Neural crest cell (in vitro differentiated cells): ENCODE data around the gene CD22. TPM values are rescaled to one million over a fixed set of nuclear protein-coding genes. Genes with fewer than 3 reads are reported as not detected.

Source experiments
- DNase-seq: peaks from one replicate; pipeline ENCODE4 v3.0.0; 2021; ENCODE audit warnings: low read depth, mixed read lengths, low spot score
- H3K27ac Mint-ChIP-seq: one replicate; pipeline ENCODE4 v1.8.0; 2021; ENCODE audit warnings: mild to moderate bottlenecking, mixed read lengths; ENCODE audit not compliant: unreplicated experiment
- H3K27me3 Mint-ChIP-seq: 2 replicates; pipeline ENCODE4 v1.8.0; 2021; ENCODE audit warnings: low read depth, mild to moderate bottlenecking, mixed read lengths
- H3K36me3 Mint-ChIP-seq: 2 replicates; pipeline ENCODE4 v1.8.0; 2021; ENCODE audit warnings: low read depth, mild to moderate bottlenecking, mixed read lengths
- H3K4me1 Mint-ChIP-seq: 2 replicates; pipeline ENCODE4 v1.8.0; 2021; ENCODE audit warnings: mixed read lengths
- H3K4me3 Mint-ChIP-seq: one replicate; pipeline ENCODE4 v1.8.0; 2021; ENCODE audit warnings: mild to moderate bottlenecking, mixed read lengths
- H3K9me3 Mint-ChIP-seq: 2 replicates; pipeline ENCODE4 v1.8.0; 2021; ENCODE audit warnings: mixed read lengths
- total RNA-seq: library from RNA; stranded (reverse); gene quantifications from 2 replicates; pipeline ENCODE4 v1.2.1, GENCODE V29; 2021
- TF ChIP-seq, protein P1 (sequence below): fragments of 200-600 bp; sonication (generic); conservative IDR thresholded peaks from 2 replicates; pipeline ENCODE4 v1.5.0; 2021; ENCODE audit warnings: antibody characterized with exemption, mild to moderate bottlenecking

CD22 gene
- total RNA-seq, 1 donor from 2014 or later, result not detected

DNA sequence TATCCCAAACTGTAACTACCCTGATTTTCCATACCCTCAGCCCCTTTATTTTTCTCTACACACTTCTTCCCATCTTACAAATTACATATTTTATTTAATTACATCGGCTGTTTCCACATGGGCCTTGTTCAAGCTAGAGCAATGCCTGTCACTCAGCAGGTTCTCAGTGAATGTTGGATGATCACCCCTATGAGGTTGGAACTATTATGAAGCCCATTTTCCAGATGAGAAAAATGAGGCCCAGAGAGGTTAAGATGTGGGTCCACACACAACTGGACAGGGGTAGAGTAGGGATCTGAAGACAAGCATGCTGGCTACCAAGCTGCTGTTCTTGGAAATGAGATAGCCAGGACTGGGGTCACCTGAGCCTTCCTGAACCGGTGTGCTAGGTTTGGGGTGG, 27.0 kb upstream of the CD22 start:
- no peak overlapping the region for H3K4me3 Mint-ChIP-seq
- TF ChIP-seq, protein P1, sequence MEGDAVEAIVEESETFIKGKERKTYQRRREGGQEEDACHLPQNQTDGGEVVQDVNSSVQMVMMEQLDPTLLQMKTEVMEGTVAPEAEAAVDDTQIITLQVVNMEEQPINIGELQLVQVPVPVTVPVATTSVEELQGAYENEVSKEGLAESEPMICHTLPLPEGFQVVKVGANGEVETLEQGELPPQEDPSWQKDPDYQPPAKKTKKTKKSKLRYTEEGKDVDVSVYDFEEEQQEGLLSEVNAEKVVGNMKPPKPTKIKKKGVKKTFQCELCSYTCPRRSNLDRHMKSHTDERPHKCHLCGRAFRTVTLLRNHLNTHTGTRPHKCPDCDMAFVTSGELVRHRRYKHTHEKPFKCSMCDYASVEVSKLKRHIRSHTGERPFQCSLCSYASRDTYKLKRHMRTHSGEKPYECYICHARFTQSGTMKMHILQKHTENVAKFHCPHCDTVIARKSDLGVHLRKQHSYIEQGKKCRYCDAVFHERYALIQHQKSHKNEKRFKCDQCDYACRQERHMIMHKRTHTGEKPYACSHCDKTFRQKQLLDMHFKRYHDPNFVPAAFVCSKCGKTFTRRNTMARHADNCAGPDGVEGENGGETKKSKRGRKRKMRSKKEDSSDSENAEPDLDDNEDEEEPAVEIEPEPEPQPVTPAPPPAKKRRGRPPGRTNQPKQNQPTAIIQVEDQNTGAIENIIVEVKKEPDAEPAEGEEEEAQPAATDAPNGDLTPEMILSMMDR, result no peak
- no peaks in the 10 kb centered on the region for H3K4me1 Mint-ChIP-seq
- no peak overlapping the region for H3K27ac Mint-ChIP-seq
- no peak for DNase-seq
- H3K9me3 Mint-ChIP-seq, result no peaks in the 10 kb centered on the region
- H3K27me3 Mint-ChIP-seq, result no peaks in the 10 kb centered on the region
- no peaks in the 10 kb centered on the region for H3K36me3 Mint-ChIP-seq

DNA sequence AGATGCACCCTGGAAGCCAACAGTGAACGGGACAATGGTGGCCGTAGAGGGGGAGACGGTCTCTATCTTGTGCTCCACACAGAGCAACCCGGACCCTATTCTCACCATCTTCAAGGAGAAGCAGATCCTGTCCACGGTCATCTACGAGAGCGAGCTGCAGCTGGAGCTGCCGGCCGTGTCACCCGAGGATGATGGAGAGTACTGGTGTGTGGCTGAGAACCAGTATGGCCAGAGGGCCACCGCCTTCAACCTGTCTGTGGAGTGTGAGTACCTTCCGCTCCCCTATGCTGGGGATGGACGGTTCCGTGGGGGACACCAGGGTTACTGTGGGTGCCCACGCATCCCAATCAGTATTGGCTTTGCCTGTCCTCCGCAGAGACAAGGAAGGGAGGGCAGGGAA, 26.5 kb upstream of the CD22 start:
- H3K4me1 Mint-ChIP-seq, result no peaks in the 10 kb centered on the region
- TF ChIP-seq, protein P1, result no peak
- DNase-seq, result no peak
- no peaks in the 10 kb centered on the region for H3K27me3 Mint-ChIP-seq
- no peak overlapping the region for H3K4me3 Mint-ChIP-seq
- H3K36me3 Mint-ChIP-seq, result no peaks in the 10 kb centered on the region
- no peak overlapping the region for H3K27ac Mint-ChIP-seq
- H3K9me3 Mint-ChIP-seq, result no peaks in the 10 kb centered on the region

DNA sequence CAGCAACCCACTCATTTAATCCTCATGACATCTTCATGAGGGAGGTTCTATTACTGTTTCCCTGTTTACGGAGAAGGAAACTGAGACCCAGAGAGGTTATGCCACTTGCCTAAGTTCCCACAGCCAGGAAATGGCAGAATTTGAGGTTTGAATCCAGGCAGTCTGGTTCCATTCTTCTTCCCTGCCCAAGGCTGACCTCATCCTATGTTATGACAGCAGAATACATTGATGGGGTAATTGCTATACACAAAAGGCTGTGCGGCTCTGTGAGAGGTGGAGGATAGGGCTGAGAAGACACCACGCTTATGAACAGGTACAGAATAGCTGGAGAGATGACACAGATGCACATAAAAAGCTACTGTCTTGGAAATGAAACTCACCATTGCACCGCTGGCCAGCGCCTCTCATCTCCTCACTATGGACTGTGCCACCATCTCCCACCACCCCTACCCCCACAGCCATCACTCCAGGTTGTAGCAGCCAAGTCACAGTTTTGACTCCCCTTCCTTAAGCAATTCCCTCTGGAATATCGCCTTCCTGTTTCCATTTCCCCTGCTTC, 25.6 kb upstream of the CD22 start:
- H3K36me3 Mint-ChIP-seq, result no peaks in the 10 kb centered on the region
- H3K4me3 Mint-ChIP-seq, result no peak overlapping the region
- no peaks in the 10 kb centered on the region for H3K27me3 Mint-ChIP-seq
- no peaks in the 10 kb centered on the region for H3K9me3 Mint-ChIP-seq
- TF ChIP-seq, protein P1, result no peak
- no peak overlapping the region for H3K27ac Mint-ChIP-seq
- H3K4me1 Mint-ChIP-seq, result peaks cover 6% of the 10 kb centered on the region
- DNase-seq, result no peak

DNA sequence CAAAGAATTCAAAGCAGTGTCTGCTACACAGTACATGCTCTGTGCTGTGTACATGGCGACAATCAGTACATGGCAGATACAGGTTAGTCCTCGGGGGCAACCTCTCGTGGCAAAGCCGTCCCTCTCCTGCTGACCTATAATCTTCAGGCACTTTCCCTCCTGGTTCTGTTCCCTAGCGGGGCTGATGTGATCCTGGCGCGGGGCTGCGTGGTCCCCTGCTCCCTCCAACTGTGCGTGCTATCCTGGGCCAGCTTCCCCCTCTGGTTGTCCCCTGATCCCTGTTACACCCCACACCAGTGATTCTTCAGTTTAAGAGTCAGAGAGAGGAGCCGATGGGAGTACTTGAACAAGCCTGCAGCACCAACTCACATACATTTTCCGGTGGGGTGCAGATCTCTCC, 25.0 kb upstream of the CD22 start:
- Mint-ChIP-seq H3K4me1 (peaks cover 10% of the 10 kb centered on the region), H3K4me3 (no peak overlapping the region), H3K27me3 (no peaks in the 10 kb centered on the region), H3K27ac (peak overlapping the region; percentile 15), H3K36me3 (no peaks in the 10 kb centered on the region), H3K9me3 (no peaks in the 10 kb centered on the region)
- TF ChIP-seq, protein P1, result no peak
- DNase-seq, result no peak

DNA sequence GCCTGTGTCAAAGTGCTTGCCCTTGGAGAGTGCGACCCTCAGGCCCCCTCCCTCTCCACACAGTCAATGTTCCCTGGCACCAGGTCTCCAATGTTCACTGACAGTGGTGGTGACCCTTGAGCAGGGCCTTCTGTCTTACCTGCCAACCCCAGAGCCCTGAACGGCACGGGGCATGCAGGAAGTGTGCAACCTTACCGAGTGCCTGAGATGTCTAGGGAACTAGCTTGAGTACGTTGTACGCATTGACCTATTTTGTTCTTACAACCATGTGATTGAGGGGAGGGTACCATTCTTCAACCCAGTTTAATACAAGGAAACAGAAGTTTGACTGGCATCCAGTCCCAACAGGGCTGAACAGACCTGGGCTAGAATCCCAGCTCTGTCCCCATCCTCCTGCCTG, 23.8 kb upstream of the CD22 start:
- H3K4me3 Mint-ChIP-seq, result no peak overlapping the region
- no peaks in the 10 kb centered on the region for H3K27me3 Mint-ChIP-seq
- DNase-seq, result no peak
- TF ChIP-seq, protein P1, result no peak
- H3K4me1 Mint-ChIP-seq, result peaks cover 18% of the 10 kb centered on the region
- H3K27ac Mint-ChIP-seq, result no peak overlapping the region
- no peaks in the 10 kb centered on the region for H3K36me3 Mint-ChIP-seq
- no peaks in the 10 kb centered on the region for H3K9me3 Mint-ChIP-seq
